Measurements from ENCODE around the gene TCP11L2.
"Not testable (repeated sequence)": the region's sequence is repeated elsewhere in the genome, so short reads cannot be mapped to it uniquely, and the experiment has no call there.

TCP11L2 gene

GRCh38 chr12:106284358-106285105 is 18.0 kb upstream of the TCP11L2 start:
- no peak for DNase-seq

GRCh38 chr12:106285982-106286381 is 16.6 kb upstream of the TCP11L2 start:
- no peak for DNase-seq

GRCh38 chr12:106286576-106287162 is 15.9 kb upstream of the TCP11L2 start:
- not testable (repeated sequence) for DNase-seq

- no peak for DNase-seq
These were observed 15.2 kb upstream of the TCP11L2 start for GRCh38 chr12:106287364-106287763.

GRCh38 chr12:106288101-106288493 is 14.4 kb upstream of the TCP11L2 start:
- no peak for DNase-seq

GRCh38 chr12:106288494-106289195 is 13.9 kb upstream of the TCP11L2 start:
- DNase-seq = peak; percentile 44

- DNase-seq = no peak
These were observed 13.3 kb upstream of the TCP11L2 start for GRCh38 chr12:106289196-106289681.

GRCh38 chr12:106290666-106291065 is 11.9 kb upstream of the TCP11L2 start:
- DNase-seq = no peak

GRCh38 chr12:106291342-106291741 is 11.2 kb upstream of the TCP11L2 start:
- no peak for DNase-seq

- no peak for DNase-seq
These were observed 10.2 kb upstream of the TCP11L2 start for GRCh38 chr12:106292339-106292738.

GRCh38 chr12:106296179-106296877 is 6.2 kb upstream of the TCP11L2 start:
- DNase-seq = no peak

GRCh38 chr12:106297075-106297474 is 5.5 kb upstream of the TCP11L2 start:
- DNase-seq = no peak

GRCh38 chr12:106297681-106298080 is 4.9 kb upstream of the TCP11L2 start:
- DNase-seq = no peak

GRCh38 chr12:106299202-106299774 is 3.2 kb upstream of the TCP11L2 start:
- no peak for DNase-seq

GRCh38 chr12:106300761-106301160 is 1.8 kb upstream of the TCP11L2 start:
- no peak for DNase-seq

GRCh38 chr12:106301241-106301610 is 1.3 kb upstream of the TCP11L2 start:
- no peak for DNase-seq

GRCh38 chr12:106301611-106302321 is 767 bp upstream of the TCP11L2 start:
- DNase-seq = peak; percentile 54

- peak; percentile 69 for DNase-seq
These were observed 778 bp downstream of the TCP11L2 start for GRCh38 chr12:106303202-106303820.

GRCh38 chr12:106304001-106304421 is 1.5 kb downstream of the TCP11L2 start:
- DNase-seq = no peak

- no peak for DNase-seq
These were observed 2.3 kb downstream of the TCP11L2 start for GRCh38 chr12:106304797-106305196.

- no peak for DNase-seq
These were observed 2.8 kb downstream of the TCP11L2 start for GRCh38 chr12:106305376-106305775.

- no peak for DNase-seq
These were observed 4.6 kb downstream of the TCP11L2 start for GRCh38 chr12:106307181-106307580.
